Common myeloid progenitor, CD34-positive (primary cell): ENCODE measurements around the gene CD99L2.
A peak's percentile ranks its signal among the peaks of the same experiment; 100 is the strongest.

Experiments
- CTCF ChIA-PET: fragments of 350-600 bp; sonication (Branson Sonifier 250); formaldehyde crosslinking; loops from one replicate; lab custom pipeline; 2021; ENCODE audit warnings: antibody characterized with exemption; lab: Charles Lee
- POLR2A ChIA-PET: fragments of 350-600 bp; sonication (Branson Sonifier 250); formaldehyde crosslinking; loops from one replicate; lab custom pipeline; 2021; ENCODE audit warnings: antibody characterized with exemption; lab: Charles Lee
- DNase-seq, 3 donors: peaks; one replicate each; pipeline versions ENCODE4 v3.0.0 to v3.0.0-alpha.2; 2013
- H3K27ac ChIP-seq, 2 experiments: 1 replicate in 1 of 2; 2 replicates in 1 of 2; pipeline ENCODE4 v1.7.0; 2013; ENCODE audit warnings: inconsistent platforms in 2 of 2, low read length in 2 of 2, mild to moderate bottlenecking in 2 of 2, low read depth in 1 of 2, moderate library complexity in 1 of 2; ENCODE audit not compliant: severe bottlenecking in 2 of 2, insufficient read depth in 1 of 2, poor library complexity in 1 of 2
- H3K27me3 ChIP-seq, 5 experiments: replicated peaks in 2 of 5; 1 replicate in 3 of 5; 2 replicates in 2 of 5; pipeline versions ENCODE4 v1.6.1 to v1.7.0; 2013; ENCODE audit warnings: low read length in 4 of 5, mild to moderate bottlenecking in 2 of 5, moderate library complexity in 2 of 5, inconsistent platforms in 1 of 5; ENCODE audit not compliant: insufficient read depth in 5 of 5, control insufficient read depth in 4 of 5
- H3K36me3 ChIP-seq, 4 experiments: 1 replicate in 2 of 4; 2 replicates in 2 of 4; pipeline versions ENCODE4 v1.6.1 to v1.7.0; 2013; ENCODE audit warnings: low read length in 3 of 4, control low read depth in 1 of 4, mild to moderate bottlenecking in 1 of 4; ENCODE audit not compliant: control insufficient read depth in 4 of 4, insufficient read depth in 4 of 4
- H3K4me1 ChIP-seq, 4 experiments: 1 replicate in 3 of 4; 2 replicates in 1 of 4; pipeline versions ENCODE4 v1.6.1 to v1.7.1; 2013; ENCODE audit warnings: low read length in 3 of 4, mild to moderate bottlenecking in 3 of 4, control low read depth in 1 of 4, inconsistent platforms in 1 of 4, moderate library complexity in 1 of 4; ENCODE audit not compliant: control insufficient read depth in 4 of 4, insufficient read depth in 4 of 4; ENCODE audit errors: control extremely low read depth in 1 of 4
- H3K4me3 ChIP-seq, 7 experiments: 1 replicate in 4 of 7; 2 replicates in 3 of 7; pipeline versions ENCODE4 v1.5.1 to v1.7.0; 2013; ENCODE audit warnings: mild to moderate bottlenecking in 7 of 7, low read length in 6 of 7, moderate library complexity in 6 of 7, inconsistent platforms in 2 of 7, low read depth in 2 of 7, control low read depth in 1 of 7; ENCODE audit not compliant: insufficient read depth in 4 of 7, control insufficient read depth in 1 of 7; ENCODE audit errors: extremely low read depth in 1 of 7
- H3K9me3 ChIP-seq, 5 experiments: 1 replicate in 4 of 5; 2 replicates in 1 of 5; pipeline versions ENCODE4 v1.6.1 to v1.7.1; 2013; ENCODE audit warnings: low read length in 4 of 5, mild to moderate bottlenecking in 2 of 5, inconsistent platforms in 1 of 5, low read depth in 1 of 5, moderate library complexity in 1 of 5; ENCODE audit not compliant: control insufficient read depth in 4 of 5, insufficient read depth in 2 of 5; ENCODE audit errors: control extremely low read depth in 1 of 5
- WGBS: methylation state at CpG from one replicate; pipeline ENCODE4 v1.1.5; 2013; ENCODE audit not compliant: insufficient coverage; 5-methylcytosine and 5-hydroxymethylcytosine counted together

The CD99L2 gene

GRCh38 chrX:150846130-150846529, 52.3 kb downstream of the CD99L2 start:
- Histone ChIP-seq H3K4me1 (peaks cover 0 to 17% (median 8%) of the 10 kb centered on the region in 4 experiments), H3K36me3 (no peaks in the 10 kb centered on the region), H3K9me3 (no peaks in the 10 kb centered on the region), H3K27ac (no peak overlapping the region), H3K4me3 (no peak overlapping the region), H3K27me3 (no peaks in the 10 kb centered on the region)
- 92% methylated on average over 1 of the region's 5 CpGs for WGBS
- no peak for DNase-seq
- POLR2A ChIA-PET, result no interaction called here
- CTCF ChIA-PET, result interaction anchor here (1.4 kb wide), 1 partner anchor 10 kb away, joined by 3 read pairs; no protein-coding TSS in a partner anchor

- no peaks in the 10 kb centered on the region for H3K36me3 ChIP-seq
- no peaks in the 10 kb centered on the region for H3K27me3 ChIP-seq
- H3K9me3 ChIP-seq, result no peaks in the 10 kb centered on the region
- peaks cover 0 to 17% (median 8%) of the 10 kb centered on the region in 4 experiments for H3K4me1 ChIP-seq
- H3K27ac ChIP-seq, result no peak overlapping the region
- no peak for DNase-seq
- CTCF ChIA-PET, result no interaction called here
- WGBS, result 60% methylated on average over 1 of the region's 3 CpGs
- no peak overlapping the region for H3K4me3 ChIP-seq
- POLR2A ChIA-PET, result no interaction called here
These were observed 53.4 kb downstream of the CD99L2 start for GRCh38 chrX:150845091-150845490.

- Histone ChIP-seq H3K4me3 (no peak overlapping the region), H3K36me3 (no peaks in the 10 kb centered on the region), H3K4me1 (peaks cover 0 to 12% (median 5%) of the 10 kb centered on the region in 4 experiments), H3K27ac (no peak overlapping the region), H3K9me3 (no peaks in the 10 kb centered on the region), H3K27me3 (no peaks in the 10 kb centered on the region)
- CTCF ChIA-PET, result no interaction called here
- 95% methylated on average over 2 of the region's 3 CpGs for WGBS
- no peak for DNase-seq
- POLR2A ChIA-PET, result no interaction called here
These were observed 54.5 kb downstream of the CD99L2 start for GRCh38 chrX:150844016-150844415.

- no peak for DNase-seq
- no peaks in the 10 kb centered on the region for H3K27me3 ChIP-seq
- ChIA-PET CTCF (no interaction called here), POLR2A (no interaction called here)
- H3K4me3 ChIP-seq, result no peak overlapping the region
- H3K36me3 ChIP-seq, result no peaks in the 10 kb centered on the region
- no peaks in the 10 kb centered on the region for H3K9me3 ChIP-seq
- H3K4me1 ChIP-seq, result peaks cover 0 to 2% (median under 1%) of the 10 kb centered on the region in 4 experiments
- 66% methylated on average over 2 of the region's 2 CpGs for WGBS
- H3K27ac ChIP-seq, result no peak overlapping the region
These were observed 56.2 kb downstream of the CD99L2 start for GRCh38 chrX:150842198-150842685.

GRCh38 chrX:150841456-150842197, 56.8 kb downstream of the CD99L2 start:
- H3K9me3 ChIP-seq, result no peaks in the 10 kb centered on the region
- POLR2A ChIA-PET, result no interaction called here
- DNase-seq, result peak in 2 of 3 donors; percentile 45 to 58
- H3K27me3 ChIP-seq, result no peaks in the 10 kb centered on the region
- CTCF ChIA-PET, result no interaction called here
- no peak overlapping the region for H3K4me3 ChIP-seq
- no peaks in the 10 kb centered on the region for H3K36me3 ChIP-seq
- no peak overlapping the region for H3K27ac ChIP-seq
- WGBS, result 47% methylated on average over 5 of the region's 6 CpGs
- H3K4me1 ChIP-seq, result peaks cover 0 to 2% (median 0%) of the 10 kb centered on the region in 4 experiments

GRCh38 chrX:150837845-150838244, 60.6 kb downstream of the CD99L2 start:
- CTCF ChIA-PET, result no interaction called here

GRCh38 chrX:150834695-150835094, 63.8 kb downstream of the CD99L2 start:
- H3K4me1 ChIP-seq, result no peaks in the 10 kb centered on the region
- no peak overlapping the region for H3K4me3 ChIP-seq
- peaks cover 0 to 5% (median 0%) of the 10 kb centered on the region in 5 experiments for H3K9me3 ChIP-seq
- ChIA-PET CTCF (no interaction called here), POLR2A (no interaction called here)
- no peak overlapping the region for H3K27ac ChIP-seq
- WGBS, result no CpG with 5 or more reads among the region's 1 CpG
- no peaks in the 10 kb centered on the region for H3K27me3 ChIP-seq
- no peak for DNase-seq
- H3K36me3 ChIP-seq, result no peaks in the 10 kb centered on the region

More at GRCh38 chrX:150837845-150838244, 60.6 kb downstream of the CD99L2 start:
- H3K27me3 ChIP-seq, result no peaks in the 10 kb centered on the region
- no CpG with 5 or more reads among the region's 4 CpGs for WGBS
- DNase-seq, result no peak
- H3K27ac ChIP-seq, result no peak overlapping the region
- peaks cover 0 to 5% (median 0%) of the 10 kb centered on the region in 5 experiments for H3K9me3 ChIP-seq
- H3K4me1 ChIP-seq, result peaks cover 0 to 2% (median 0%) of the 10 kb centered on the region in 4 experiments
- POLR2A ChIA-PET, result no interaction called here
- H3K4me3 ChIP-seq, result no peak overlapping the region
- H3K36me3 ChIP-seq, result no peaks in the 10 kb centered on the region
